ENCODE data around the gene LSAMP.

Gene LSAMP

GRCh38 chr3:115853104-115853503, 592.2 kb downstream of the LSAMP start:
- no peak overlapping the region for H3K9ac ChIP-seq (ENCODE audit: low read depth, low read length, poor library complexity, severe bottlenecking)
- no peak overlapping the region for H3K4me2 ChIP-seq (ENCODE audit: low read depth, low read length, poor library complexity, severe bottlenecking)
- no peaks in the 10 kb centered on the region for H3K9me2 ChIP-seq (replicated peaks; ENCODE audit: low read depth, low read length)
- no peak overlapping the region for H2AFZ ChIP-seq (ENCODE audit: low read length)
- H3K79me2 ChIP-seq (ENCODE audit: insufficient read depth, low read length) = no peaks in the 10 kb centered on the region
- H4K20me1 ChIP-seq (ENCODE audit: insufficient read depth, low read length, poor library complexity, severe bottlenecking) = no peaks in the 10 kb centered on the region
- no peaks in the 10 kb centered on the region for H3F3A ChIP-seq (ENCODE audit: low read depth)
- no peaks in the 10 kb centered on the region for H3K27me3 ChIP-seq (ENCODE audit: insufficient read depth, low read length, poor library complexity, severe bottlenecking)
- H3K4me3 ChIP-seq (ENCODE audit: low read length, poor library complexity, severe bottlenecking) = no peak overlapping the region
- no peaks in the 10 kb centered on the region for H3K36me3 ChIP-seq (ENCODE audit: insufficient read depth, low read length)
- no peaks in the 10 kb centered on the region for H3K4me1 ChIP-seq (ENCODE audit: insufficient read depth, low read length, poor library complexity, severe bottlenecking)
- no peaks in the 10 kb centered on the region for H3K9me3 ChIP-seq (ENCODE audit: insufficient read depth, low read depth, low read length)
- TF ChIP-seq EZH2phosphoT487 (IDR thresholded peaks at IDR 0.05; ENCODE audit: borderline replicate concordance) (no peak), CTCF (conservative IDR thresholded peaks at IDR 0.05; ENCODE audit: low read length) (no peak)

GRCh38 chr3:115852278-115852677, 593.0 kb downstream of the LSAMP start:
- Histone ChIP-seq H3K27me3 (ENCODE audit: insufficient read depth, low read length, poor library complexity, severe bottlenecking) (no peaks in the 10 kb centered on the region), H3K4me1 (ENCODE audit: insufficient read depth, low read length, poor library complexity, severe bottlenecking) (no peaks in the 10 kb centered on the region), H3K36me3 (ENCODE audit: insufficient read depth, low read length) (no peaks in the 10 kb centered on the region), H3K79me2 (ENCODE audit: insufficient read depth, low read length) (no peaks in the 10 kb centered on the region), H3K9ac (ENCODE audit: low read depth, low read length, poor library complexity, severe bottlenecking) (no peak overlapping the region), H3K9me3 (ENCODE audit: insufficient read depth, low read depth, low read length) (no peaks in the 10 kb centered on the region), H3F3A (ENCODE audit: low read depth) (no peaks in the 10 kb centered on the region), H3K4me2 (ENCODE audit: low read depth, low read length, poor library complexity, severe bottlenecking) (no peak overlapping the region), H3K4me3 (ENCODE audit: low read length, poor library complexity, severe bottlenecking) (no peak overlapping the region), H2AFZ (ENCODE audit: low read length) (no peak overlapping the region), H3K9me2 (replicated peaks; ENCODE audit: low read depth, low read length) (no peaks in the 10 kb centered on the region), H4K20me1 (ENCODE audit: insufficient read depth, low read length, poor library complexity, severe bottlenecking) (no peaks in the 10 kb centered on the region)
- no peak for TF ChIP-seq EZH2phosphoT487 (IDR thresholded peaks at IDR 0.05; ENCODE audit: borderline replicate concordance)
- TF ChIP-seq CTCF (conservative IDR thresholded peaks at IDR 0.05; ENCODE audit: low read length) = no peak

- Histone ChIP-seq H2AFZ (ENCODE audit: low read length) (no peak overlapping the region), H3F3A (ENCODE audit: low read depth) (no peaks in the 10 kb centered on the region), H3K36me3 (ENCODE audit: insufficient read depth, low read length) (no peaks in the 10 kb centered on the region), H3K79me2 (ENCODE audit: insufficient read depth, low read length) (no peaks in the 10 kb centered on the region), H3K4me3 (ENCODE audit: low read length, poor library complexity, severe bottlenecking) (no peak overlapping the region), H3K9ac (ENCODE audit: low read depth, low read length, poor library complexity, severe bottlenecking) (no peak overlapping the region), H3K9me3 (ENCODE audit: insufficient read depth, low read depth, low read length) (no peaks in the 10 kb centered on the region), H3K9me2 (replicated peaks; ENCODE audit: low read depth, low read length) (no peaks in the 10 kb centered on the region), H3K4me1 (ENCODE audit: insufficient read depth, low read length, poor library complexity, severe bottlenecking) (no peaks in the 10 kb centered on the region), H4K20me1 (ENCODE audit: insufficient read depth, low read length, poor library complexity, severe bottlenecking) (no peaks in the 10 kb centered on the region), H3K4me2 (ENCODE audit: low read depth, low read length, poor library complexity, severe bottlenecking) (no peak overlapping the region), H3K27me3 (ENCODE audit: insufficient read depth, low read length, poor library complexity, severe bottlenecking) (no peaks in the 10 kb centered on the region)
- TF ChIP-seq EZH2phosphoT487 (IDR thresholded peaks at IDR 0.05; ENCODE audit: borderline replicate concordance) (no peak), CTCF (conservative IDR thresholded peaks at IDR 0.05; ENCODE audit: low read length) (no peak)
Measured at GRCh38 chr3:115851571-115851970, 593.7 kb downstream of the LSAMP start.
